Suprapubic skin (tissue), 4 donors: ENCODE measurements around the gene GPD2.

Experiments
- EP300 ChIP-seq: sonication (generic); formaldehyde crosslinking; IDR thresholded peaks from one replicate; pipeline ENCODE4 v1.6.1; 2017; ENCODE audit warnings: antibody characterized with exemption
- POLR2A ChIP-seq, 2 donors: fragments of 450-650 bp; IDR thresholded peaks; one replicate each; pipeline ENCODE4 v1.6.1; 2017; ENCODE audit warnings: antibody characterized with exemption in 2 of 2, mild to moderate bottlenecking in 2 of 2, moderate library complexity in 2 of 2
- POLR2AphosphoS5 ChIP-seq, 3 donors: sonication (generic); formaldehyde crosslinking; IDR thresholded peaks; one replicate each; pipeline ENCODE4 v1.6.1; 2017; ENCODE audit warnings: antibody characterized with exemption in 3 of 3
- TF ChIP-seq, protein P1 (sequence below), 2 donors: fragments of 200-600 bp in 1 of 2; fragments of 450-650 bp in 1 of 2; sonication (generic) in 1 of 2; IDR thresholded peaks; one replicate each; pipeline ENCODE4 v1.5.1; 2016 to 2019; ENCODE audit warnings: antibody characterized with exemption in 2 of 2, mild to moderate bottlenecking in 1 of 2, moderate library complexity in 1 of 2

DNA sequence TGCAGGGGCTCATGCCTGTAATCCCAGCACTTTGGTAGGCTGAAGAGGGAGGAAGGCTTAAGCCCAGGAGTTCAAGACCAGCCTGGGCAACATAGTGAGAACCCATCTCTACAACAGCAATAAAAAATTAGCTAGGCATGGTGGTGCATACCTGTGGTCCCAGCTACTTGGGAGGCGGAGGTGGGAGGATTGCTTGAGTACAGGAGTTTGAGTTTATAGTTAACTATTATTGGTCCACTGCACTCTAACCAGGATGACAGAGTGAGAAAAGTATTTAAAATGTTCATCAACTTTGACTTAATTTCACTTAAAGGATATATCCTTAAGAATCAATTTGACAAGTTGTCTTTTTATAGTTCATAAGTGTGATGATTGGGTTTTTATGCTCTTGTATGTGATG lies 14.3 kb upstream of the GPD2 start:
- TF ChIP-seq POLR2A (IDR thresholded peaks at IDR 0.05) (no peak), EP300 (no peak), POLR2AphosphoS5 (IDR thresholded peaks at IDR 0.05) (no peak)
- TF ChIP-seq, protein P1, sequence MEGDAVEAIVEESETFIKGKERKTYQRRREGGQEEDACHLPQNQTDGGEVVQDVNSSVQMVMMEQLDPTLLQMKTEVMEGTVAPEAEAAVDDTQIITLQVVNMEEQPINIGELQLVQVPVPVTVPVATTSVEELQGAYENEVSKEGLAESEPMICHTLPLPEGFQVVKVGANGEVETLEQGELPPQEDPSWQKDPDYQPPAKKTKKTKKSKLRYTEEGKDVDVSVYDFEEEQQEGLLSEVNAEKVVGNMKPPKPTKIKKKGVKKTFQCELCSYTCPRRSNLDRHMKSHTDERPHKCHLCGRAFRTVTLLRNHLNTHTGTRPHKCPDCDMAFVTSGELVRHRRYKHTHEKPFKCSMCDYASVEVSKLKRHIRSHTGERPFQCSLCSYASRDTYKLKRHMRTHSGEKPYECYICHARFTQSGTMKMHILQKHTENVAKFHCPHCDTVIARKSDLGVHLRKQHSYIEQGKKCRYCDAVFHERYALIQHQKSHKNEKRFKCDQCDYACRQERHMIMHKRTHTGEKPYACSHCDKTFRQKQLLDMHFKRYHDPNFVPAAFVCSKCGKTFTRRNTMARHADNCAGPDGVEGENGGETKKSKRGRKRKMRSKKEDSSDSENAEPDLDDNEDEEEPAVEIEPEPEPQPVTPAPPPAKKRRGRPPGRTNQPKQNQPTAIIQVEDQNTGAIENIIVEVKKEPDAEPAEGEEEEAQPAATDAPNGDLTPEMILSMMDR (IDR thresholded peaks at IDR 0.05): no peak
